ENCODE measurements around the gene BMERB1.

GRCh38 chr16:15559176-15559575 lies 124.8 kb downstream of the BMERB1 start:
- no peak for TF ChIP-seq CTCF (conservative IDR thresholded peaks at IDR 0.05; ENCODE audit: low read depth in 2 of 2)
- no peak for TF ChIP-seq EZH2 (IDR thresholded peaks at IDR 0.05; ENCODE audit: low read depth, unreplicated experiment)
- no peak for TF ChIP-seq STAT1 (IDR thresholded peaks at IDR 0.05; ENCODE audit: unreplicated experiment)
- TF ChIP-seq ETS1 (IDR thresholded peaks at IDR 0.05), result no peak
- TF ChIP-seq POLR2AphosphoS5 (IDR thresholded peaks at IDR 0.05; ENCODE audit: low read depth), result no peak
- TF ChIP-seq EZH2phosphoT487 (IDR thresholded peaks at IDR 0.05; ENCODE audit: unreplicated experiment), result no peak
- no peak for TF ChIP-seq ZNF331 (CRISPR knock-in tag; IDR thresholded peaks at IDR 0.05; ENCODE audit: low read depth)
- TF ChIP-seq JUNB (IDR thresholded peaks at IDR 0.05; ENCODE audit: unreplicated experiment), result no peak
- no peak for TF ChIP-seq CREB1 (CRISPR knock-in tag; IDR thresholded peaks at IDR 0.05; ENCODE audit: low read depth)
- no peak for TF ChIP-seq REST (IDR thresholded peaks at IDR 0.05; ENCODE audit: unreplicated experiment)
- TF ChIP-seq NANOG (IDR thresholded peaks at IDR 0.05; ENCODE audit: borderline replicate concordance), result no peak
- no peak for TF ChIP-seq ZNF462 (CRISPR knock-in tag; IDR thresholded peaks at IDR 0.05)
- no peak for TF ChIP-seq ZNF114 (CRISPR knock-in tag; IDR thresholded peaks at IDR 0.05)
